WI38 (cell line): ENCODE results near the gene TRPV2.

Experiments
- H3K4me3 ChIP-seq: 2 replicates; pipeline ENCODE4 v1.5.1; 2011; ENCODE audit warnings: low read depth, mild to moderate bottlenecking, control low read depth, low read length
- TF ChIP-seq, protein P1 (sequence below): IDR thresholded peaks from 2 replicates; pipeline ENCODE4 v1.5.1; 2012; ENCODE audit warnings: low read depth, mild to moderate bottlenecking, control low read depth, low read length

The TRPV2 gene

DNA sequence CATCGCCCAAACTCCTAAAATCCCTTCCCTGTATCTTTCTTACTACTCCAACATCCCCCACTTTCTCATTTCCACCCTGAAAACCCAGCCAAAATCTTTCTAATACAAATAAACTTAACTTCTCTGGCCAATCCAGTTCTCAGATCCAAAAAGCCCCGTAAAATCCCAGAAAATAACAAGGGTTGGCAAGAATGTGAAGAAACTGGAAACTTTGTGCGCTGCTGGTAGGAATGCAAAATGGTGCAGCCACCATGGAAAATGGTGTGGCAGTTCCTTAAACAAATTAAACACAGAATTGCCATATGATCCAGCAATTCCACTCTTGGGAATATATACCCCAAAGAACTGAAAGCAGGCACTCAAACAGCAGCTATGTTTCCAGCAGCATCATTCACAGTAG is 52.5 kb downstream of the TRPV2 start:
- TF ChIP-seq, protein P1, sequence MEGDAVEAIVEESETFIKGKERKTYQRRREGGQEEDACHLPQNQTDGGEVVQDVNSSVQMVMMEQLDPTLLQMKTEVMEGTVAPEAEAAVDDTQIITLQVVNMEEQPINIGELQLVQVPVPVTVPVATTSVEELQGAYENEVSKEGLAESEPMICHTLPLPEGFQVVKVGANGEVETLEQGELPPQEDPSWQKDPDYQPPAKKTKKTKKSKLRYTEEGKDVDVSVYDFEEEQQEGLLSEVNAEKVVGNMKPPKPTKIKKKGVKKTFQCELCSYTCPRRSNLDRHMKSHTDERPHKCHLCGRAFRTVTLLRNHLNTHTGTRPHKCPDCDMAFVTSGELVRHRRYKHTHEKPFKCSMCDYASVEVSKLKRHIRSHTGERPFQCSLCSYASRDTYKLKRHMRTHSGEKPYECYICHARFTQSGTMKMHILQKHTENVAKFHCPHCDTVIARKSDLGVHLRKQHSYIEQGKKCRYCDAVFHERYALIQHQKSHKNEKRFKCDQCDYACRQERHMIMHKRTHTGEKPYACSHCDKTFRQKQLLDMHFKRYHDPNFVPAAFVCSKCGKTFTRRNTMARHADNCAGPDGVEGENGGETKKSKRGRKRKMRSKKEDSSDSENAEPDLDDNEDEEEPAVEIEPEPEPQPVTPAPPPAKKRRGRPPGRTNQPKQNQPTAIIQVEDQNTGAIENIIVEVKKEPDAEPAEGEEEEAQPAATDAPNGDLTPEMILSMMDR = no peak
- H3K4me3 ChIP-seq = no peak overlapping the region

DNA sequence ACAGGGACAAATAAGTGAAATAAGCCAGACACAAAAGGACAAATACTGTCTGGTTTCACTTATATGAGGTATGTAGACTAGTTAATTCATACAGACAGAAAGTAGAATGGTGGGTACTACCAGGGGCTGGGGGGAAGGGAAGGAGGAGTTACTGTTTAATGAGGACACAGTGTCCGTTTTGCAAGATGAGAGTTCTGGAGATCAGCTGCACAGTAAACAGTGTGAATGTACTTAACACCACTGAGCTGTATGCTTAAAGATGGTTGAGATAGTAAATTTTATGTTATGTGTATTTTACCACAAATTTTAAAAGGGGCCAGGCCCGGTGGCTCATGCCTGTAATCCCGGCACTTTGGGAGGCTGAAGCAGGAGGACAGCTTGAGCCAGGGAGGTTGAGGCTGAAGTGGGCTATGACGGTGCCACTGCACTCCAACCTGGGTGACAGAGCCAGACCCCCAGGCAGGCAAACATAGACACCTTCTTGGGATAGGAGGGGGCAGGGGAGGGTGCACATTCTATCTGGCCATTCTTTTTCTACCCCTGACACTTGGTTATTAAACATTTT is 53.1 kb downstream of the TRPV2 start:
- TF ChIP-seq, protein P1 = no peak
- no peak overlapping the region for H3K4me3 ChIP-seq

DNA sequence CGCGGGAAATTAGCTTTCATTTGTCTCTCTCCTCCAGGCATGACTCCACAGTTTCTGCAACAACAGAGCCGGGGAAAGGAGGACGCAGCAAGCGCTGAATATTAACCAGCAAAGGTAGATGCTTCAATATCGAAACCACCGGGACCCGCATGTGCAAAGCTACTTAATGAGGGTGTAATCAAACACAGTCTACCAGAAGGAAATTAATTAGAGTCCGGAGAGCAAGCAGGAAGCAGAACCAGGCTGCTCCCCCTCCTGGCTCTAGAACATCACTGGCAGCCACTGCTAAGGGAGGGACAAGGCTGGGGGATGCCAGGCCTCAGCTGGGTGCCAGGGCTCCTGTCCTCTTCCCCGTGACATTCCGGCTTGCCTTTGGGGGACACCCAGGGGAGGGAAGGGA is 54.9 kb downstream of the TRPV2 start:
- H3K4me3 ChIP-seq = no peak overlapping the region
- TF ChIP-seq, protein P1 = no peak

DNA sequence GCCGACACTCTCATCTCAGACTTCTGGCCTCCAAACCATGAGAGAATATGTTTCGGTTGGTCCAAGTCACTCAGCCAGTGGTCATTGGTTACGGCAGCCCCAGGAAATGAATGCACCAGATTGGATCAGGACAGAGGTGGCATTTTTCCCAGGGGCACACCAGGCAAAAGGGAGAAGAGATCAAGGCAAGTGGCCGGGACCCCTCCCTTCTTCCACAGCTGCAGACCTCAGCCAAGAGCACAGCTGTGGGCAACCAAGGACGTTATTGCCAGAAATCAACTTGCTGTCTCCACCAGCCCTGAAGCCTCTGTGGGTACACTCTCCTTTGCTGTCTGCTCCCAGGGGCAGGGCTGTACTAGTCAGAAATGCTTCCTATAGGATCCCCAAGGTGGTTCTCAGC is 55.9 kb downstream of the TRPV2 start:
- no peak overlapping the region for H3K4me3 ChIP-seq
- TF ChIP-seq, protein P1 = no peak

DNA sequence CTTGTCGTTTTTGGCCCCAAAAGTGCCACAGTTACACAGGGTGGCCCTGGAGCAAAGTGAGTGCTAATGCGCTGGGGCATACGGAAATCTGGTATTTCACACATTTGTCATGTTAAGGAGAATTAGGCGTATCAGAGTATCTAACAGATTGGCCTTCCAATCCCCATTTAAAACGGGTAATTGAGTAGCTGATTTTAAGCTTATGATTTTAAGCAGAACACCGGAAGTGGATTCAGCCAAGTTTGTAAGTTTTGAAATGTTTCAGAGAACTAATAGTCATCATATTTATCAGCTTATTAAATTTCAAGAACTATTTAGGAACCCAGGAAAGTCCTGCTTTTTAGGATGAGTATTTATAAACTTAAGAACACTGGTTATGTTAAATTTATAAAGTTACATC is 57.2 kb downstream of the TRPV2 start:
- TF ChIP-seq, protein P1 = no peak
- no peak overlapping the region for H3K4me3 ChIP-seq

DNA sequence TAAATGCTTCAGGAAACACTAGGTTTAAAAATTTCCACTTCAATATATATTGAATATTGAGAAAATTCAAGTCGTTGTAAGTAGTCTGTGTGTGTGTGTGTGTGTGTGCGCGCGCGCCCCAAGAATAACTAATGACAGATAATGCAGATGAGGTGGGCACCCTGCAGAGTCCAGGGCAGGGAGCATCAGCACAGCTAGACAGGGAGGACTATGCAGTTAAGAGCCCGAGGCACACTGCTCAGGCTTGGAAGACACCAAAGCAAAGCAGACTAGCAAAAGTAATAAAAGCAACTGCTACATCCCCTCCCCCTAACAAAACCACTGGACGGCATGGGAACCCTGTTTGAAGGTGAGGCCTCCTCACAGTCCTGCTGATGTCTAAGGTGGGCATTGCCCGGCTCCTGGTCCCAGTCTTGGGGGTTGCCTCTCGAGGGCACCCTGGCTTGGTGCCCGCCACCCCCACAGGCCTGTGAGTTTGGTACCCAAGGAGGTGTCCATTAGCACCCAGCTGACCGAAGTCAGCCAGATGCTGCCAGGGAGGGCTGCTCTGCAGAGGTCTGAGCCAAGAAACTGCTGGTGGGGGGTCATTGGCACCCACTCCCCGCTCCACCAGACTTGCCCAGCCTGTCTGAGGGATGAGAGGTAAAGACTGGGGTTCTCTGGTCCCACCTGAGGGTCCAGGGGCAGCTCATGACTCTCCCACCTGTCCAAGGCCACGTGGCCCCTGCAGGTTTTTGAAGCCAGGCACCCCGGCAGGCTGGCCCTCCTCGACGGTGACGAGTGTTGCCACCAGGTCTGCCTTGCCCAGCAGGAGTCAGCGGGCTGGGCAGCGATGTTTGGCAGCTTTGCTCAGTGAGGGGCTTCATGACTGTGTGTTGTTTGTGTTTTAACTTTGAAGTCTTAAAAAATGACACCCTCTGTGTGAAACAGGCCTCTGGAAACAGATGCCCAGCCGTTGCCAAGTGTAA is 58.0 kb downstream of the TRPV2 start:
- TF ChIP-seq, protein P1 = no peak
- no peak overlapping the region for H3K4me3 ChIP-seq
